ENCODE data around the gene IL4R.

- TF ChIP-seq CTCF (conservative IDR thresholded peaks at IDR 0.05; ENCODE audit: low read depth, low read length) (no peak), EZH2 (IDR thresholded peaks at IDR 0.05; ENCODE audit: low read length, unreplicated experiment) (no peak), EZH2phosphoT487 (IDR thresholded peaks at IDR 0.05; ENCODE audit: borderline replicate concordance, low read length) (no peak)
These were observed 9.3 kb downstream of the IL4R start for GRCh38 chr16:27322858-27323780.

Measured in PC-3 (cell line).